Stomach smooth muscle (tissue), 2 donors: ENCODE measurements around the gene AHI1.
"Not testable (repeated sequence)": the region's sequence is repeated elsewhere in the genome, so short reads cannot be mapped to it uniquely, and the experiment has no call there.

Experiments
- H3K27ac ChIP-seq: one replicate; pipeline ENCODE4 v1.7.0; 2013; ENCODE audit warnings: mild to moderate bottlenecking, low read length, inconsistent platforms
- H3K27me3 ChIP-seq, 2 donors: one replicate each; pipeline ENCODE4 v1.7.0; 2013; ENCODE audit warnings: low read length in 2 of 2; ENCODE audit not compliant: insufficient read depth in 2 of 2, control insufficient read depth in 1 of 2
- H3K36me3 ChIP-seq, 2 donors: one replicate each; pipeline ENCODE4 v1.7.0; 2013; ENCODE audit warnings: low read length in 2 of 2; ENCODE audit not compliant: control insufficient read depth in 2 of 2, insufficient read depth in 2 of 2
- H3K4me1 ChIP-seq: one replicate; pipeline ENCODE4 v1.7.0; 2013; ENCODE audit warnings: low read length; ENCODE audit not compliant: control insufficient read depth, insufficient read depth
- H3K4me3 ChIP-seq, 2 donors: one replicate each; pipeline ENCODE4 v1.7.0; 2013; ENCODE audit warnings: low read length in 2 of 2
- H3K9ac ChIP-seq, 2 donors: one replicate each; pipeline ENCODE4 v1.7.0; 2013; ENCODE audit warnings: low read length in 2 of 2, mild to moderate bottlenecking in 1 of 2
- H3K9me3 ChIP-seq, 2 donors: one replicate each; pipeline ENCODE4 v1.7.0; 2013; ENCODE audit warnings: low read length in 2 of 2; ENCODE audit not compliant: control insufficient read depth in 2 of 2
- donor health status: healthy.
- donor health status: Pancreatic carcinoma.

The AHI1 gene

GRCh38 chr6:135250234-135250633, 247.3 kb downstream of the AHI1 start:
- Histone ChIP-seq H3K27ac (no peak overlapping the region), H3K36me3 (no peaks in the 10 kb centered on the region), H3K4me1 (no peaks in the 10 kb centered on the region), H3K9ac (no peak overlapping the region), H3K27me3 (no peaks in the 10 kb centered on the region), H3K9me3 (no peaks in the 10 kb centered on the region), H3K4me3 (no peak overlapping the region)

- not testable (repeated sequence) for H3K36me3 ChIP-seq, H3K4me1 ChIP-seq, H3K27me3 ChIP-seq, H3K9ac ChIP-seq, H3K4me3 ChIP-seq, H3K9me3 ChIP-seq, H3K27ac ChIP-seq
These were observed 251.0 kb downstream of the AHI1 start for GRCh38 chr6:135246412-135247012.

- Histone ChIP-seq H3K4me3 (no peak overlapping the region), H3K27me3 (no peaks in the 10 kb centered on the region), H3K27ac (no peak overlapping the region), H3K9ac (no peak overlapping the region), H3K36me3 (no peaks in the 10 kb centered on the region), H3K4me1 (no peaks in the 10 kb centered on the region), H3K9me3 (no peaks in the 10 kb centered on the region)
These were observed 252.7 kb downstream of the AHI1 start for GRCh38 chr6:135244805-135245204.

DNA sequence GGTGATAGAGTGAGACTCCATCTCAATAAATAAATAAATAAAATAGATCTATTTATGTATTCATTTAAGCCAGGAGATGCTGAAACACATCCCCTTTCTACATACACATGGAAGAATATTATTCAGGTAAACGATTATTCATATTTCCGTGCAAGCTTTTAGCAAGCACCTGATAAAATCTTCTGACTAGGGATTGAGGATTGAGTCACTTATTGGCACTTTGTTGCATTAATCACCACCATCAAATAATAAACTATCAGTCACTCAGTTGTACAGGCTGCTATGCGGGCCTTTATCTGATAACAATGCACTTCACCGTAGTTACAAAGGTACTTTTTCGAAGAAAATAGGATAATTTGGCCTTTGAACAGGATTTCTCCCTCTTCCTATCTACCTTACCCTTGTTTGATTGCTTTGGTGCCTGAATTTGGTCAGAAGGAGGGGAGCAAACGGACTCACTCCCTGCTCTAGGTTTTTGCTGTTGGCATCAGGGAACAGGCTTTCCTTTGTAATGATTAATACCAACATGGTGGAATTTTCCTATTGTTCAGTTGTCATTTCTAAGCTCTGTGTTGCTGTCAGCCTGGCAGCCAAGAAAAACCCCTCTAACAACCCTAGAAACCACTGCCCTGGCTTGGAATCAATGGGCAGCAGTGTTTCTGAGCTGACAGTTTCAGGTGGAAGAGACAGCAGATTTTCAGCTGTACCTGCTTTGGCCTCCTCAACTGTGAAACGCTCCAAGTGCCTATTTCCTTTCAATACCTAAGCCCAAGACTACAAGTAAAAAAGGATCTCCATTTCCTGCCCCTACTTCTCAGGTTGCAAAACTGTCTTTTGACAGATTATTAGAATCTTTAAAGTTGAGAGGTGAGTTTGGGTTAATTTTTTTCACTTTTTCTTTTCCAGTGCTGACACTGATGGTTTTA, 253.4 kb downstream of the AHI1 start:
- Histone ChIP-seq H3K36me3 (no peaks in the 10 kb centered on the region), H3K27me3 (no peaks in the 10 kb centered on the region), H3K9me3 (no peaks in the 10 kb centered on the region), H3K9ac (no peak overlapping the region), H3K4me3 (no peak overlapping the region), H3K4me1 (no peaks in the 10 kb centered on the region), H3K27ac (no peak overlapping the region)

DNA sequence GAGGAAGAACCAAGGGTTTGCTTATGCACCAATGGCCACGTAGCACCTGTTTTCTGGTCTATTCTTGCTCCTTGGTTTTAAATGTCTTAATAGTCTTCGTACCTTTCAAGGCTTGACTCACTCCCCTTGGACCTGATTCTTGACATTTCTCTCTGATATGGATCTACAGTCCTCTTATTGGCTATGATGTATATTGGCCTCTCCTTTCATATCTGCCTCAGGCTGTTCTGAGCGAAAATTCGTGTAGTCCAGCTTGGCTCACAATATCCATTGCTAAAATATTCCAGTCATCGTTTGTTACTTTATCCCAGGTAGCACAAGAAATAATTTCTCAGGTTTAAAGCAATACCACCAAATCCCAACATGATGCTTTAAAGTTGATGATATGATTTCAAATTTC, 256.8 kb downstream of the AHI1 start:
- Histone ChIP-seq H3K36me3 (no peaks in the 10 kb centered on the region), H3K9ac (no peak overlapping the region), H3K4me3 (no peak overlapping the region), H3K4me1 (no peaks in the 10 kb centered on the region), H3K27ac (no peak overlapping the region), H3K27me3 (no peaks in the 10 kb centered on the region), H3K9me3 (no peaks in the 10 kb centered on the region)

DNA sequence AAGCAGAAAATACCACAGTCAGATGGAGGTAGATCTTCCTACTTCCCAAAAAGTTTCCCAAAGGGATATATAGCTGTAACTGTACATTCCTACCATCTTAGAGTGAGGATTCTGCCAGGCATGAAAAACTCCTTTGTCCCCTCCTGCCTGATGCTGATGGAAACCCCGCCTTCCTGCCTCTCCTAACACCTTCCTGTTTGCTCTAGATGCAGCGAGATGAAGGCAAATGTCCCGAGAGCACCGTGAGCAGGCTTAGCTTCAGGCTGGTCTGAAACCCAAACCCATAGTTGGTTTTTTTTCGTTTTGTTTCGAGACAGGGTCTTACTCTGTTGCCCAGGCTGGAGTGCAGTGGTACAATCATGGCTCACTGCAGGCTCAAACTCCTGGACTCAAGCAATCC, 260.8 kb downstream of the AHI1 start:
- Histone ChIP-seq H3K4me1 (no peaks in the 10 kb centered on the region), H3K9ac (no peak overlapping the region), H3K36me3 (no peaks in the 10 kb centered on the region)

DNA sequence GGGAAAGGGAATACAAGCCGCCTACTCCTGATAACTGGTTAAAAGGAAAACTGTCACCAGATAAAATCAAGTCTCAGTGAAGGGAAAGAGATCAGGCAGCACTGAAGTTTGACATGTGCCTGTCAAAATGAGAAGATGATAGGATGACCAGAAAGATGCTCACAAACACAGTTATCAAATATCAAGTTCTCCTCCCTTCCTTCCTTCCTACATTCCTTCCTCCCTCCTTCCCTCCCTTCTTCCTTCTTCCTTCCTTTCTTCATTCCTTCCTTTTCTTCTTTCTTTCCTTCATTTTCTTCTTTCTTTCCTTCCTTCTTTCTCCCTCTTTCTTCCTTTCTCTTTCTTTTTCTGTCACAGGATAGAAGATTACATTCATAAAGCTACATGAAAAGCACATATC, 261.2 kb downstream of the AHI1 start:
- no peaks in the 10 kb centered on the region for H3K9me3 ChIP-seq
- H3K4me1 ChIP-seq: no peaks in the 10 kb centered on the region
- H3K9ac ChIP-seq: no peak overlapping the region
- H3K36me3 ChIP-seq: no peaks in the 10 kb centered on the region
- no peak overlapping the region for H3K27ac ChIP-seq
- H3K27me3 ChIP-seq: no peaks in the 10 kb centered on the region
- no peak overlapping the region for H3K4me3 ChIP-seq

More for the DNA sequence above, 260.8 kb downstream of the AHI1 start:
- Histone ChIP-seq H3K9me3 (no peaks in the 10 kb centered on the region), H3K27me3 (no peaks in the 10 kb centered on the region), H3K4me3 (no peak overlapping the region), H3K27ac (no peak overlapping the region)

GRCh38 chr6:135235716-135236115, 261.8 kb downstream of the AHI1 start:
- no peak overlapping the region for H3K27ac ChIP-seq

GRCh38 chr6:135234492-135234780, 263.1 kb downstream of the AHI1 start:
- no peak overlapping the region for H3K27ac ChIP-seq
- no peak overlapping the region for H3K9ac ChIP-seq
- H3K9me3 ChIP-seq: no peaks in the 10 kb centered on the region
- no peaks in the 10 kb centered on the region for H3K4me1 ChIP-seq
- H3K27me3 ChIP-seq: no peaks in the 10 kb centered on the region
- H3K36me3 ChIP-seq: no peaks in the 10 kb centered on the region
- H3K4me3 ChIP-seq: no peak overlapping the region

More at GRCh38 chr6:135235716-135236115, 261.8 kb downstream of the AHI1 start:
- H3K9me3 ChIP-seq: no peaks in the 10 kb centered on the region
- no peaks in the 10 kb centered on the region for H3K27me3 ChIP-seq
- no peaks in the 10 kb centered on the region for H3K36me3 ChIP-seq
- H3K4me3 ChIP-seq: no peak overlapping the region
- H3K9ac ChIP-seq: no peak overlapping the region
- no peaks in the 10 kb centered on the region for H3K4me1 ChIP-seq

- Histone ChIP-seq H3K4me3 (no peak overlapping the region), H3K4me1 (no peaks in the 10 kb centered on the region), H3K36me3 (no peaks in the 10 kb centered on the region), H3K9ac (no peak overlapping the region), H3K27me3 (no peaks in the 10 kb centered on the region), H3K27ac (no peak overlapping the region), H3K9me3 (no peaks in the 10 kb centered on the region)
These were observed 263.7 kb downstream of the AHI1 start for GRCh38 chr6:135233686-135234491.
